Subcutaneous adipose tissue (tissue), 4 donors: Measurements from ENCODE around the gene TEX19. TPM values are rescaled to one million over a fixed set of nuclear protein-coding genes. Genes with fewer than 3 reads are reported as not detected.

Experiments
- CTCF ChIP-seq: fragments of 450-650 bp; IDR thresholded peaks from one replicate; pipeline ENCODE4 v1.5.1; 2016; ENCODE audit warnings: low read depth, mild to moderate bottlenecking, control low read depth, antibody characterized with exemption, moderate library complexity
- total RNA-seq, 4 donors: library from RNA; depleted of rRNA; stranded (reverse); fragments of >200 nt; gene quantifications; one replicate each; pipeline ENCODE4 v1.1.0, GENCODE V29; 2016

TEX19 gene
- total RNA-seq, 4 donors from 2014 or later: not detected

GRCh38 chr17:82345151-82345976, 13.7 kb upstream of the TEX19 start:
- no peak for TF ChIP-seq CTCF

DNA sequence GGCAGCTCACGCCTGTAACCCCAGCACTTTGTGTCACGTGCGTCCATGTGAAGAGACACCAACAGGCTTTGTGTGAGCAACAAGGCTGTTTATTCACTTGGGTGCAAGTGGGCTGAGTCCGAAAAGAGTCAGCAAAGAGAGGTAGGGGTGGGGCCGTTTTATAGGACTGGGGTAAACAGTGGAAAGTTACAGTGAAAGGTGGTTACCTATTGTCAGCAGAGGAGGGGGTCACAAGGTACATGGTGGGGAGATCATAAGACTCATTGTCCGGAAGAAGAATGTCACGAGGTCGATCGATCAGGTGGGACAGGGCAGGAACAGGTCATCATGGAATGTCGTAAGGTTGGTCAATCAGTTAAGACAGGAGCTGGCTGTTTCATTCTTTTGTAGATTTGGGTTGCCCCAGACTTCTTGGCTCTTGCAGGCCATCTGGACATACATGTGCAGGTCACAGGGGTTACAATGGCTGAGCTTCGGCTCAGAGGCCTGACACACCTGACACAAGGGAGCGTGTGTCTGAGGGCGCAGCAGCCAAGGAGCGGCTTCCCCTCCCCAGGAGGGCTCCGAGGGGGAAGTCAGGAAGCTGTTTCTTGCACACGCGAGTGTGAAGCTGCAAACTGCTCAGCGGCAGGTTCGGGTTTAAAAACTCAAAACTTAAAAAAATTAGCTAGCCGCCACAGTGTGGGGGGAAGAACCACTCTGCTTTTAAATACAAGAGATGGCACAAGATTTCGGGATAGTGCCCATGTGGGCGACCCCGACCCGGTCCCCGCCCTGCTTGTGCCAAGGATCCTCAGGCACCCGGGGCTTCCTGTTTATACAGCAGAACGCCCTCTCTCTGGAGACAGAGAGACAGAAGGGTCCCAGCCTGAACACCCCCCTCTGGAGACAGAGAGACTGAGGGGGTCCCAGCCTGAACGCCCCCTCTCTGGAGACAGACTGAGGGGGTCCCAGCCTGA, 12.4 kb upstream of the TEX19 start:
- no peak for TF ChIP-seq CTCF

DNA sequence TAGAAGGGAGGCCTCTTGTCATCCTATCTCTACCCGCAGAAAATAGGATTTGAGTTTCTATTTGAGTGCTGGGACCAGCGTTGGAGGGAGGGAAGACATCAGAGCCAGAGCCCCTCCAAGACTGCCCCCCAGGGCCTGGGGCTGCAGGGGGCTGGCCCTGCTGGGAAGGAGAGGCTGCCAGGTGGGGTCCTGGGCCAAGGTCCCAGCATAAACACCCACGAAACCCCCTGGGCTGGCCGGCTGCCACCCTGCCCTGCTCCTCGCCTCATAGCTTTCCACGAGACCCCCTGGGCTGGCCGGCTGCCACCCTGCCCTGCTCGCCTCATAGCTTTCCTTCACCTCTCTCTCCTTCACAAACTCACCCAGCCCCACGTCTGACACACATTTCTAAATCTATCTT, 10.6 kb upstream of the TEX19 start:
- no peak for TF ChIP-seq CTCF

GRCh38 chr17:82348866-82349265, 10.2 kb upstream of the TEX19 start:
- no peak for TF ChIP-seq CTCF

DNA sequence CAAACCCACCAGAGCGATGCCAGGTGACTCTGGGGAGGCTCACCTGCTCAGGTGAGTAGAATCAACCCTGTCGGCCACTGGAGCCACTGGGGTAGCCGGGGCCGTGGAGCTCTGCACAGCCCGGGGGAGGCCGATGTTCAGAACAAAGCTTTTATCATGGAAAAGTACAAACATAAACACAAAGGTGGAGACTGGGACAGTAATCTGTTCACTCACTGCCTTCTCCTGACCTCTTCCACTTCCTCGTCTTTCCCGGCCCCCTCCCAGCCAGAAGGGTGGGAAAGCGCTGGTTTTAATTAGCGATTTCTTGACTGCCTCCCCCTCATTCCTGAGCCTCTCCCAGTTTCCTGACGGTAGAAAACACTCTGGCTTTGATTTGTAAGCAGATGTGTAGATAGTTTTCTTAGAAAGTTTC, 9.8 kb upstream of the TEX19 start:
- TF ChIP-seq CTCF: no peak

GRCh38 chr17:82350182-82351030, 8.6 kb upstream of the TEX19 start:
- TF ChIP-seq CTCF: no peak
